Measurements from ENCODE around the gene NPAS3. TPM values are rescaled to one million over a fixed set of nuclear protein-coding genes. Genes with fewer than 3 reads are reported as not detected.

NPAS3 gene
- total RNA-seq, 4 donors from 2014 or later = 0.19 to 2.1 (median 1.7) TPM; not detected in 1

DNA sequence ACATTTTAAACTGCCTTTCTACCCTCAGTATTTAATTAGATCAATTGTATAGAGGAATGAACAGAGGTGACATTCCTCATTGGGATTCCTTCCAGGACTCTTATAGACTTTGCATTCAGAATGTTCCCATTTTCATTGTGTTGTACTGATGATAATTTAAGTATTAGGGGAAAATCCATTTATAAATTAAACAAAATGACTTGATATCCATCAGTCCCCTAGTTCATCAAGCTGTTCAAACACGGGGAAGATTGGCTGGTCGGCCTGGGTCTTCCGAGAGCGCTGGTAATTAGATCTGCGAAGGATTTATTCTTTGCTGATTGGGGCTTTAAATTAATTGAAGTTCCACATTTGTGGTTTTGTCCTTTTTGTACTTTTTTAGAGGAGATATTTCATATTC, 738.2 kb downstream of the NPAS3 start:
- Histone ChIP-seq H3K4me1 (no peaks in the 10 kb centered on the region), H3K27me3 (no peaks in the 10 kb centered on the region), H3K9me3 (no peaks in the 10 kb centered on the region), H3K27ac (no peak overlapping the region), H3K36me3 (no peaks in the 10 kb centered on the region), H3K4me3 (no peak overlapping the region)
- TF ChIP-seq, protein P1, sequence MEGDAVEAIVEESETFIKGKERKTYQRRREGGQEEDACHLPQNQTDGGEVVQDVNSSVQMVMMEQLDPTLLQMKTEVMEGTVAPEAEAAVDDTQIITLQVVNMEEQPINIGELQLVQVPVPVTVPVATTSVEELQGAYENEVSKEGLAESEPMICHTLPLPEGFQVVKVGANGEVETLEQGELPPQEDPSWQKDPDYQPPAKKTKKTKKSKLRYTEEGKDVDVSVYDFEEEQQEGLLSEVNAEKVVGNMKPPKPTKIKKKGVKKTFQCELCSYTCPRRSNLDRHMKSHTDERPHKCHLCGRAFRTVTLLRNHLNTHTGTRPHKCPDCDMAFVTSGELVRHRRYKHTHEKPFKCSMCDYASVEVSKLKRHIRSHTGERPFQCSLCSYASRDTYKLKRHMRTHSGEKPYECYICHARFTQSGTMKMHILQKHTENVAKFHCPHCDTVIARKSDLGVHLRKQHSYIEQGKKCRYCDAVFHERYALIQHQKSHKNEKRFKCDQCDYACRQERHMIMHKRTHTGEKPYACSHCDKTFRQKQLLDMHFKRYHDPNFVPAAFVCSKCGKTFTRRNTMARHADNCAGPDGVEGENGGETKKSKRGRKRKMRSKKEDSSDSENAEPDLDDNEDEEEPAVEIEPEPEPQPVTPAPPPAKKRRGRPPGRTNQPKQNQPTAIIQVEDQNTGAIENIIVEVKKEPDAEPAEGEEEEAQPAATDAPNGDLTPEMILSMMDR (IDR thresholded peaks at IDR 0.05) = no peak
- no peak for TF ChIP-seq POLR2A (IDR thresholded peaks at IDR 0.05)
- no peak for DNase-seq

DNA sequence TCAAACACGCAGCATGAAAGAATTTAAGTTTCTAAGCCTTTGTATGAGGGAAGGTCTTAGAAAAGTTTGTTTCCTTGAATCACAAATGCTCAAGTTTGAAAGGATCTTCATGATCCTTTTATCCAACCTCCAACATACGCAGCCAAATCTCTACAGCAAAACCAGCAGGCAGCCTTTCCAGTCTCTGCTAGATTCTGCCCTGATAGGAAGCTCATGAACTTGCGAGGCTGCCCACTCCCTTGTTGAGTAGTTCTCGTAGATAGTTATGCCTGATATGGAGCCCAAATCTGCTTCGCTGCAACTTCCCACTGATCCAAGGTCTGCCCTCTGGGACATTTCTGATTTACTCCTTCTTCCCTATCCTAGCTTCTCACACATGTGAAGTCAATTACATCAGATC, 739.3 kb downstream of the NPAS3 start:
- Histone ChIP-seq H3K9me3 (no peaks in the 10 kb centered on the region), H3K36me3 (no peaks in the 10 kb centered on the region), H3K27me3 (no peaks in the 10 kb centered on the region), H3K4me1 (no peaks in the 10 kb centered on the region), H3K27ac (no peak overlapping the region), H3K4me3 (no peak overlapping the region)
- DNase-seq = no peak
- TF ChIP-seq, protein P1 (IDR thresholded peaks at IDR 0.05) = no peak
- TF ChIP-seq POLR2A (IDR thresholded peaks at IDR 0.05) = no peak

DNA sequence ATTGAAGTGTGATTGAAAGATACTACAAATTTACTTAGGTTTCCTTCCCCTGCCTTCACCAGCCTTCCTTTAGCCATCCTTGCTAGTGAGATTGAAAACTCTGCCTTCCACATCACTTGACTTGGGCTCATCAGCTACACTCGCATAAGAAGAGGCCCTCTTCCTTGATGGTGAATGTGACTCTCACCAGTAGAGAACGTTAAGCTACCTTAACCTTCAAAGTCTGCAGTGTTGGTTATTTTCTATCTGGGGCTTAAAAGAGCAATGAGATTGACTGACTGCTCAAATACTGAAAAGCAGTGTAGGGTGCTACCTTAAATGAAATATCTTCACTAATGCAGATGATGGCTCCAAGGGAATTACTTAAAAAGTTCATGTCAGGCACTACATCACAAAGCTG, 740.3 kb downstream of the NPAS3 start:
- Histone ChIP-seq H3K4me3 (no peak overlapping the region), H3K36me3 (no peaks in the 10 kb centered on the region), H3K27me3 (no peaks in the 10 kb centered on the region), H3K9me3 (no peaks in the 10 kb centered on the region), H3K4me1 (no peaks in the 10 kb centered on the region), H3K27ac (no peak overlapping the region)
- DNase-seq = no peak
- TF ChIP-seq, protein P1 (IDR thresholded peaks at IDR 0.05) = no peak
- no peak for TF ChIP-seq POLR2A (IDR thresholded peaks at IDR 0.05)

DNA sequence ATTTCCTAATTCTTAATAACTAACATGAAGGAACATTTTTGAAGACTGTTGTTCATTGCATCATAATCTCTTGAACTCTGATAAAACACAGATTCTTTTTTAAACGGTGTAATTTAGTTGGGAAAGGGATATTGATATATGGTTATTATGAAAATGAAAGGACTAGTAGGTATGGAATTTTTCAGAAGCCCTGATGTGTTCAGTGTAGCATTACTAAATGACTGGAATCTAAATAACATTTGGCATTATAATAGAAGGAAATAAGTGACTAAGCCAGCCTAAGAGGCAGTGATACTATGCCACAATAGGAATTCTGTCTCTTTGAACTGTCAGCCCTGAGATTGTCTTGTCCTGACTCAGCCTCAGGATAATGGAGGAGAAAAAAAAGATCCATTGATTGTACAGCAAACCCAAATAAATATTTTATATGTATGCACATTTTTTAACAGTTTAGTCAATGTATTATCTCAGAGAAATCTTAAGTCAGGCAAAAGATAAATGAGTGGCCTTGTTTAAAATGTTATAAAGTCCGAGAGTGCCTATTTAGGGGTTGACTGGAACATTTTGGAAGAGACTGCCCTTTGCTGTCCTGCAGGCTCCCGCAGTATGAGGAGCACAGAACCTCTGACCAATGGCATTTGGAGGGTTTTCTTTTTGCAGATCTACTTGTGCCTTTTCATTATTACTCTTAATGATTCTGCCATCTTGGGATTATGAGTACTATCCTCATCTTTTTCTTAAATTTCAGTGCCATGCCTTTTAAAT, 741.0 kb downstream of the NPAS3 start:
- H3K36me3 ChIP-seq = no peaks in the 10 kb centered on the region
- H3K9me3 ChIP-seq = no peaks in the 10 kb centered on the region
- no peak overlapping the region for H3K4me3 ChIP-seq
- no peak for TF ChIP-seq POLR2A (IDR thresholded peaks at IDR 0.05)
- TF ChIP-seq, protein P1 (IDR thresholded peaks at IDR 0.05) = no peak
- H3K27ac ChIP-seq = no peak overlapping the region
- DNase-seq = no peak
- no peaks in the 10 kb centered on the region for H3K27me3 ChIP-seq
- H3K4me1 ChIP-seq = no peaks in the 10 kb centered on the region

DNA sequence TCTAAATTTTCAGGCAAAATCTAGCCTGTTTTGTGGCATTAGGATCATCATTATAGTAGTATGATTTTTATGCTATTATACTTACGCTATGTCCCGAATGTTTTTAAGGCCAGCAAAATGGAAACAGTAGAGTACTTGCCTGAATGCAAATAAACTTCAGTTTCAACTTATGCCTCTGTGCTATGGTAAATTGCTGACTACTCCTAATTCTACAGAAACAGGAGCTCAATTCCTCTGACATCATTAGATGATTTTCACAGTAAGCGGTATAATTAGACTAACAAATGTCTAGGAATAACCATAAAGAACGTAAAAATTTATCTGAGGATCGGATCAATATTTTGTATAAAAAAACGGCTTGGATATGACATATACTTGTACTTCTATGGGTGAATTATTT, 742.2 kb downstream of the NPAS3 start:
- Histone ChIP-seq H3K27ac (no peak overlapping the region), H3K4me1 (no peaks in the 10 kb centered on the region), H3K9me3 (no peaks in the 10 kb centered on the region), H3K27me3 (no peaks in the 10 kb centered on the region), H3K4me3 (no peak overlapping the region), H3K36me3 (no peaks in the 10 kb centered on the region)
- DNase-seq = no peak
- no peak for TF ChIP-seq POLR2A (IDR thresholded peaks at IDR 0.05)
- TF ChIP-seq, protein P1 (IDR thresholded peaks at IDR 0.05) = no peak
